Measurements from ENCODE around the gene THOC6. TPM values are rescaled to one million over a fixed set of nuclear protein-coding genes. Genes with fewer than 3 reads are reported as not detected.

The THOC6 gene
- total and polyA plus RNA-seq, 9 of the 15 experiments (the other 6 are each of a cell fraction or from before 2014, with no cell fraction given): 2.5 to 65.4 (median 42.3) TPM

DNA sequence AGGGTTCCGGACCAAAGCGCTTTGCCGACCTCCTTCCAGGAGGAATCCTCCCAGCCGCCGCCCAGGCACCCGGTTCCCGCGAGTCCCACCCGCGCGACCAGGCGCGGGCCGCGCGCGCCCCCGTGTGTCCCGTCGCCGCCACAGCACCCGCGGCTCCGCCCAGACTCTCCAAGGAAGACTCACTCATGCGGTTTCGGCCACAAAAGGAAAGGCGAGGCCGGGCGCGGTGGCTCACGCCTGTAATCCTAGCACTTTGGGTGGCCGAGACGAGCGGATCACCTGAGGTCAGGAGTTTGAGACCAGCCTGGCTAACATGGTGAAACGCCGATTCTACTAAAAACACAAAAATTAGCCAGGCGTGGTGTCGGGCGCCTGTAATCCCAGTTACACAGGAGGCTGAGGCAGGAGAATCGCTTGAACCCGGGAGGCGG lies 40.1 kb upstream of the THOC6 start (continued):
- TF ChIP-seq RNF2 (IDR thresholded peaks at IDR 0.05) (0 out of 2 replicates have a peak, but pooled peaks have one; percentile 41), E2F6 (IDR thresholded peaks at IDR 0.05; ENCODE audit: borderline replicate concordance in 1 of 2, extremely low read depth in 1 of 2, insufficient read depth in 1 of 2, insufficient read length in 1 of 2, low read depth in 1 of 2, low read length in 1 of 2, poor library complexity in 1 of 2, severe bottlenecking in 1 of 2) (peak; percentile 50 to 63), KDM1A (IDR thresholded peaks at IDR 0.05) (no peak), CREB3L1 (IDR thresholded peaks at IDR 0.05; ENCODE audit: borderline replicate concordance, low read depth) (no peak), POLR2G (IDR thresholded peaks at IDR 0.05; ENCODE audit: low read depth, low read length) (peak; percentile 85), NR2C2 (CRISPR knock-in tag; IDR thresholded peaks at IDR 0.05) (no peak), NR2C2 (tag; IDR thresholded peaks at IDR 0.05) (no peak), MAFG (tag; conservative IDR thresholded peaks at IDR 0.05) (no peak), NFATC3 (IDR thresholded peaks at IDR 0.05) (no peak), HOMEZ (CRISPR knock-in tag; IDR thresholded peaks at IDR 0.05) (no peak), HMGN3 (IDR thresholded peaks at IDR 0.05; ENCODE audit: borderline replicate concordance, extremely low read depth, insufficient read length, low read depth, low read length) (peak; percentile 82), ZNF282 (CRISPR knock-in tag; IDR thresholded peaks at IDR 0.05) (no peak), CBFB (CRISPR knock-in tag; IDR thresholded peaks at IDR 0.05) (peak; percentile 70; the same call in 1 of the 2 replicates), DEAF1 (CRISPR knock-in tag; IDR thresholded peaks at IDR 0.05) (peak; percentile 81), RAD21 (CRISPR knock-in tag; conservative IDR thresholded peaks at IDR 0.05 in 1 of 2, IDR thresholded peaks at IDR 0.05 in 1 of 2) (peak; percentile 90 to 91), ESRRA (IDR thresholded peaks at IDR 0.05; ENCODE audit: borderline replicate concordance, low read depth) (peak; percentile 85; the same call in 1 of the 2 replicates), NBN (IDR thresholded peaks at IDR 0.05; ENCODE audit: low read depth) (peak; percentile 57), SIX5 (IDR thresholded peaks at IDR 0.05; ENCODE audit: borderline replicate concordance in 1 of 2, insufficient read depth in 1 of 2, low read depth in 1 of 2, low read length in 2 of 2) (no peak)
- TF ChIP-seq, protein P1, sequence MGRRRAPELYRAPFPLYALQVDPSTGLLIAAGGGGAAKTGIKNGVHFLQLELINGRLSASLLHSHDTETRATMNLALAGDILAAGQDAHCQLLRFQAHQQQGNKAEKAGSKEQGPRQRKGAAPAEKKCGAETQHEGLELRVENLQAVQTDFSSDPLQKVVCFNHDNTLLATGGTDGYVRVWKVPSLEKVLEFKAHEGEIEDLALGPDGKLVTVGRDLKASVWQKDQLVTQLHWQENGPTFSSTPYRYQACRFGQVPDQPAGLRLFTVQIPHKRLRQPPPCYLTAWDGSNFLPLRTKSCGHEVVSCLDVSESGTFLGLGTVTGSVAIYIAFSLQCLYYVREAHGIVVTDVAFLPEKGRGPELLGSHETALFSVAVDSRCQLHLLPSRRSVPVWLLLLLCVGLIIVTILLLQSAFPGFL (CRISPR knock-in tag; IDR thresholded peaks at IDR 0.05): no peak

Measured in K562 (cell line).